GM19324 (cell line): Measurements from ENCODE around the gene PPT2.
"Not testable (repeated sequence)": the region's sequence is repeated elsewhere in the genome, so short reads cannot be mapped to it uniquely, and the experiment has no call there.

Source experiments
- ATAC-seq: cut with Tn5 transposase; IDR thresholded peaks from one replicate; pipeline ENCODE4 v1.9.1; 2021; ENCODE audit warnings: mild to moderate bottlenecking, moderate library complexity; ENCODE audit not compliant: unreplicated experiment, low FRiP score

PPT2 gene

DNA sequence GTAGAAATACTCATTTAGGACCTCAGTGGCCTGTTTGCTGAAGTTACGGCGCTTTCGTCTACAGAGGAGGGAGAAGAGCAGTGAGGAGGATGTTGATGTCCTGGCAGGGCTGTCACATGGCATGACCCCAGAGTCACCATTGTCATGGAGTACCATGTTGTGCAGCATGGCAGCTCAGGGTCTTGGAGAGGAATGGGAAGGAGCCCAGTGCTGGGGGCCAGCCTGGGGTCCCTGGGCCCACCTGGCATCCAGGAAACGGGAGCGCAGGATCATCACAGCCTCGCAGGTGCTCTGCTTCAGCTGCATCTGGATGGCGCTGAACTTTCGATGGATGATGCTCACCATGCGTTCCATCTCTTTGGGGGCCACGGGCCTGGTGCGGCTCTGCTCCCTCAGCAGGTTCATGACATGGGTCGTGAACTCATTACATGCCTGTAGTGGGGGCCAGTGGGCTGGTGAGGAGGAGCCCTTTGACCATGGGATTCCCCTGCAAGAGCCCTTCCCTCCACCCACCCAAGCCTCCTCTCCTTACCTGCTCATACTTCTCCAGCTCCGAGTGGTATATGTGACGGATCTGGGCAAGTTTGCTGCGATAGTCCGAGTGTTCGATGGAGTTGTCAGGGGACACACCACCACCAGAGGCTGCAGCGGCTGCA lies 33.9 kb downstream of the PPT2 start:
- ATAC-seq = not testable (repeated sequence)

DNA sequence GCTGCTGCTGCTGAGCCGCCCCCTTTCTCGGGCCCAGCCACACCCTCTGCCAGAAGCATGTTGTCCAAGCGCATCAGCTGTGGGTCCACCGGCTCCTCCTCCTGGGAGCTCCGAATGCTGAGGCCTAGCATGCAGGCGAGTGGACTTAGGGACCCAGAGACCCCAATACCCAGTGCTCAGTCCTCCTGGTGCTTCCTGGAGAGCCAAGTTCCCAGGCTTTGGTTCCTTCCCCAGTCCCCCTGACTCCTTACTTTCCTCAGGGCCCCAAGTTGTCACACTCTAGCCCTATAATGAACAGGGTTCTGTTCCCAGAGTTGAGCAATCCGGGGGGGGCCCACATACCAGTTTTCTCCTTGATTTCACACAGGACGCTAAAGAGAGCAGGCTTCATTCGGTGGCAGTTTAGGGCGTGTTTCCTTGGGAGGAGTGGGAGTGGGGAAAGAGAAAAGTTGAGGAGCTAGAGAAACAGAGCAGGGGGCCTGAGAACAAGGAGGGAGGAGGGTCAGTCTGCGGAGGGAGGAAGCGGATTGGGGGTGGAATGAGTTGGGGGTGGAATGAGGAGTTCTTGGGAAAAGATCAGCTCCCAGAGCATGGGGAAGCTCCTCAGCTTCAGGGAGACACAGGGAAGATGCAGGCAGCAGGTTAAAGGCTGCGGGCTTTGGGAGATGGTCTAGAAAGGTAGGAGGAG lies 34.6 kb downstream of the PPT2 start:
- no peak for ATAC-seq

- no peak for ATAC-seq
These were observed 35.3 kb downstream of the PPT2 start for GRCh38 chr6:32189069-32189741.

DNA sequence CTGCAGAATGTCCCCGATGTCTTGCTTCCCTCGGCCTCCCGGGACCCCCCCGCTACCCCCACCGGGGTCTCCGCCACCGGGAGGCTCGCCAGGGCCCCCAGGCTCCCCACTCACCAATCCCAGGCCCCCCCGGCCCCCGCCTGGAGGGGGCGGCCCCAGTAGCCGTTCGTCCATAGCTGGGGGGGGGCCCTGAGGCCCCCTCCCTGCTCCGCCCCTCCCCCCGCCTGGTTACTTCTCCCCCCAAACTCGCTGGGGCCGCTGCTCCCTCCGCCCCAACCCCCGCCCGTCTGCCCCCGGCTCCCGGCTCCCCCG lies 35.8 kb downstream of the PPT2 start:
- ATAC-seq = no peak

GRCh38 chr6:32190054-32190851 lies 36.3 kb downstream of the PPT2 start, which contains the start of gene PBX2:
Gene PBX2, minus strand, starts transcription at chr6:32190202. Its CDS starts 287 bp downstream, at chr6:32189915.
- ATAC-seq = peak; percentile 52

DNA sequence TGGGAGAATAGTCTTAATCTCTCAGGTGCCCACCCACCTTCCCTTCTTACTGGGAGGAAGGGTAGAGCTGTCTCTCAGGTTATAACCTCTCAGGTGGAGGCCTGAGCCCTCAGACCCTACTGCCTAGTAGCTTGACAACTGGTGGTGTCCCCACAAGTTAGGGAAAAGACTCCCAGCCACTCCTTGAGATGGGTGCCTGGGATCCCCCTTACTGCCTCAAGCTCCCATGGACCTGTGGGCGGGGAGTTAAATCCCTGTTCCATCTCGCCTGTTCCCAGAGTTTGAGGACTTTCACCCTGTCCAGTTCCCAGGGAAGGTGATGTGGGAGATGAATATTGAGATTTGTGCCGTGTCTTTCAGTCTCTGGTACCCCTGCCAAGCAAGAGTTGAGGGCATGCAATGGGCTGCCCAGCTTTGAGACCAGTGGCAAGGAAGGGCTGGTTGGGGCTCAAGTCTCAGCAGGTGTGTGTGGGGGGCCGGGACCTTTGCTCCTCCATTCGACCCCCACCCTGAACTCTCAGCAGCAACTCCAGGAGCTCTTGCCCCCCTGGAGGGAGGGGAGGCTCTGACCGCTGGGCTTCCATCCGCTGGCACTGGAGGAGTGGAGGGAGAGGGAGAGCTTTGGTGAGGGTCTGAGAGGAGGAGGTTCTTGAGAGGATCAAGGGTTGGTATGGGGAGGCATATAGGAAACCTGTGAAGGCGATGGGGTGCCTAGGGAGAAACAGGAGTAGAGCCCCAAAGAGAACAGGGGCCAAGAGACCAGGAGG lies 37.2 kb downstream of the PPT2 start:
- ATAC-seq = no peak

DNA sequence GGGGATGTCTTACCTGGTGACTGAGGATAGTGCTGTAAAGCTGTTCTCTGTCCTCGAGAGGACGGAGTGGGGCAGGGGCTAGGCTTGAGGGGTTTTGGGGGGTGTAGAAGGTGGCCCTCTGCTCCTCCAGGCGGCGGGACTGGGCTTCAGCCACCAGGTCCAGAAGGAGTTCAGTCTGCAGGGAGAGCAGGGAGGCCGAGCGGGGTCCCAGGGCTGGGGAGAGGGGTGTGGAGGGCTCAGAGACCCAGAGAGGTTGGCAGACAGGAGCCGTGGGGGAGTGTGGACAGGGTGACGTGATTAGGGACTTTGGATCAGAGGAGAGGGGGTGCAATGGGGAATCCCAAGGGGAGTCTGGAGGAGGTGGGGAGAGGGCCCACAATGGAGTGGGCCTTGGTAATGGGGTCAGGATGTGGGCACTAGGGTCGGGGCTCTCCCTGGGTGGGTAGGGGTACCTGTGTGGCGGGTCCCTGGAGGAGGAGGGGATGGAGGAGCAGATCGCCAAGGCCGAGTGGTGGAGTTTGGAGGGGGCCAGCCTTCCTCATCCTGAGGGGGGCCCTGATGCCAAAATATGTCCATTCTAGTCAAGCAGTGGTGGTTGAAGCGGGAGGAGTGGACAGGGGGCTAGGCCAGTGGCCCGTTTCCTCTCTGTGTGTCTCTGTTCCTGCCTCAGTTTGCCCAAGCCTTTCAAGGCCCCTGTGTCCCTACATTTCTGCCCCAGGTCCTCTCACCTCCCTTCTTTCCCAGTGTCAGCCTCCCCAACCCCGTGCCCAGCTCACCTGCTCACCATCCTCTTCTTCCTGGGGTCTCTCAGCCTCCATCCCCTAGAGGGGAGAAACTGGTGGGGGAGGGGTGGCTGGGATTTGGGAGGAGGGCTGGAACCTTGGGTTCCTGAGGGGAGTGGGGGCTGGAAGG lies 38.0 kb downstream of the PPT2 start:
- no peak for ATAC-seq

DNA sequence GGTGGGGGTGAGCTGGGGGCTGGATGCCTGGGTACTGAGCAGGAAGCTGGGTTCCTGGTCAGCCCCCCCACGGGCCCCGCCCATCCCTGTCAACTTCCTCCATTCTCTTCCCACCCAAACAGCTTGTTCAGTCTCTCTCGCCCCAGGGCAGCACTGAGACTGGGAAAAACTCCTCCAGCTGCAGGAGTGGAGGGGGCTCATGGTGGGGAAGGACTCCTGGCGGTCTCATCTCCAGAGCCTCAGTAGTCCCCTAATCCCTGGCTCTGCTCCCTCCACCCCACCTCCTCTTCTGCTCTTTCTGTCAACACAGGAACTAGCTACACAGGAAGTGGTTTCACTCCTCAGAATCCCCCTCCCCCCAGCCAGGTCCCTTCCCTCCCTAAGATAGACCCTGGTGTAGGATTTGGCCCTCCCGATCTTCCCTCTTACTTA lies 38.7 kb downstream of the PPT2 start, which contains the start of gene GPSM3:
Gene GPSM3 (minus strand): TSS at position 36 of the 432 bp plus-strand sequence. CDS start 130 bp downstream, outside the sequence.
- no peak for ATAC-seq

DNA sequence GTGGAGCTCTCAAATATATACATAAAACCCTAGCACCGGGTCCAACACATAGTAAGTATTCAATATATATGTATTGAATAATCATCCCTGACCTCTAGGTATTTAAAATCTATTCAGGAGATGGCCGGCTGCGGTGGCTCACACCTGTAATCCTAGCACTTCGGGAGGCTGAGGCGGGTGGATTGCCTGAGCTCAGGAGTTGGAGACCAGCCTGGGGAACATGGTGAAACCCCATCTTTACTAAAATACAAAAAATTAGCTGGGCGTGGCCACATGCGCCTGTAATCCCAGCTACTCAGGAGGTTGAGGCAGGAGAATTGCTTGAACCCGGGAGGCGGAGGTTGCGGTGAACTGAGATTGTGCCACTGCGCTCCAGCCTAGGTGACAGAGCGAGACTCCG lies 39.2 kb downstream of the PPT2 start:
- ATAC-seq = not testable (repeated sequence)

DNA sequence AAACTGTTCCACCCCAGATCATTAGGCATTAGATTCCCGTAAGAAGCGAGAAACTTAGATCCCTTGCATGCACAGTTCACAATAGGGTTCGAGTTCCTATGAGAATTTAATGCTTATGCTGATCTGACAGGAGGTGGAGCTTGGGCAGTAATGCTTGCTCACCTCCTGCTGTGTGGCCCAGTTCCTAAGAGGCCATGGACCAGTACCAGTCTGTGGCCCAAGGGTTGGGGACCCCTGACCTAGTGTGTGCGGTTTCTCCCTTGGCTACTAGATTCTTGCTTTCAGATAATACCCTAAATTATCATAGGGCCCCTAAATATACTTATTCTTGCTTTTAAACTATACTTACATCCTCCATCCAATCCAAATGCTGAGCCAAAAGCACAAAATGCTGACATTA lies 40.4 kb downstream of the PPT2 start:
- no peak for ATAC-seq

DNA sequence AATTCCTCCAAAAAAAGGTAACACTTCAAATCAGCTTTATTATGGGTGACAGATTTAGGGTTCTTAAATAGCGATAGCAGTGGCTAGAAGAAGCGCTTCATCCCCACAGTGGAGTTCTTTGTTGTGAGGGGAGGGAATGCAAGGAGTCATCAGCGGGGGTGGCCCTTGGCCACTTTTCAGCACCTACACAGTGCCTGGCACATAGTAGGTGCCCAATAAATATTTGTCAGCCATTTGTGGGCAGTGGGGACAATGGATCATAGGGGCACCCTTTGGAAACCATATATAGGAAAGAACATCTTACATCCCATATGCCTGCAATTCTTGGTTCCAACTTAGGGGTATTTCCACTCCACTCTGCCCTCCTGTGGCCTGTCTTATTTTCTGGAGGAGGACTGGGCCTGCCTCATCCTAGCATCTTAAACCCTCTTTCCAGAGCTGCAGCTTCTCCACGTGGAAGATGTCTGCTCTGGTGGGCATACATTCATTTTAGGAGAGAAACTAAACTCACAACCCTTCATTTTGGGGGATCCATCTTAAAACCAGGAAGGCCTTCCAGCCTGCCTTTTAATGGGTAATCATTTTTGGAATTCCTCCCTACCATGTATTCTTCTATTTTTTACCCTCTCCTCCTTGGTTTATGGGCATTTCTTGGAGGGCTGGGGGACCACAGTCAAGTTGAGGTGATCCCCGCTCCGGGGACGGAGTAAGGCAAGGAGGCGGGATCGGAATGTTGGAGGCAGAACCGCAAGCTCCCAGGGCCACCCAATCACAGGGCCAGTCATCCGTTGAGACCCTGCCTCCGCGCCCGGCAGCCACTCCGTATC lies 41.1 kb downstream of the PPT2 start:
- ATAC-seq = peak; percentile 85

DNA sequence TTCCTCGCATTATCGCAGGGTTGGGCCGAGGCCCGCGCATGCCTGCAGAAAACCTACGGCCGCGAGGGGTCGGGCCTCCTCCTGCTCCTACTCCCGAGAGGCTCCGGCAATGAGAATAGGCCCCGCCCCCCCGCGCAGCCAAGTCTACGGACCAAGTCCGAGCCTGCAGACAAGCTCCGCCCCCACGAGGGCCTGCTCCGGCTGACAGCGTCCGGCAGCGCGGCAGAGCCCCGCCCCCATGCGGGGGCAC lies 41.6 kb downstream of the PPT2 start:
- ATAC-seq = no peak

- peak; percentile 85 for ATAC-seq
These were observed 42.2 kb downstream of the PPT2 start for GRCh38 chr6:32195902-32196681.

DNA sequence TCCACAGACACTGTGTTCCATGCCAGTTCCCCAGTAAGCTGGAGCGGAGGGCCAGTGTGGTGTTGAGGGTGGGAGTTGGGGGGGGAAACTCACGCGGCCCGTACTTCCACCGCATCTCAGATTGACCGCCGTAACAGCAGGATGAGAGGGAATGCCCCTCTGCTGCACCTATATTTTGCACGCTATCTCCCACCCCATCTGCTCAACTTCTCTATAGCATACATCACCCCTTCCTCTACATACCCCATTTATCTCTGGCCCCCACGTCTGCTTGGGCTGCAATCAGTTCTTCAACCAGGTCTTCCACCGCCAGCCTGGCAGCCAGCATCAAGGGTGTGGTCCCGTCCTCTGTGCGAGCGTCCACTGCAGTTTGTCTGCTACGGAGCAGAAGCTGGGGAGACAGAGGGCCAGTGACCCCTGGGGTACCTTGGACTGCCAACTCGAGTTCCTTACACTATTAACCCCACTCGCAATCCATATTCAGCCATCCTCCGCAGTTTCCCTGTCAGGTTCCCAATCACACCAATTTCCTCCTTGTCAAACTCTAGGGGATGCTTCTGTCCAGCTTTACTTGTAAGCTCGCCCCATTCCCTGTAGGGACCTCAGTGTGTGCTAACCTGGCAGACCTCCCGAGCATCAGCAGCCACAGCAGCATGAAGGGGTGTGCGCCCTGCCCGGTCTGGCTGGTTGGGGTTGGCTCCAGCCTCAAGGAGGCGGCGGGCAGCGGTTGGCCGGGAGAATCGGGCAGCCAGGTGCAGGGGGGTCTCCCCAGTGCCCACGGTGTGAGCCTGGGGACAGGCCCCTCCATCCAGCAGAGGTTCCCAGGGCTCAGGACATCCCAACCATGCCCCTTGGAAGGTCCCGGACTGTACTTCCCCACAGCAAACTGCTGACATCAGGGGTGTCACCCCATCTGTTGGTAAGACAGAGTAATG lies 43.0 kb downstream of the PPT2 start:
- ATAC-seq = no peak

DNA sequence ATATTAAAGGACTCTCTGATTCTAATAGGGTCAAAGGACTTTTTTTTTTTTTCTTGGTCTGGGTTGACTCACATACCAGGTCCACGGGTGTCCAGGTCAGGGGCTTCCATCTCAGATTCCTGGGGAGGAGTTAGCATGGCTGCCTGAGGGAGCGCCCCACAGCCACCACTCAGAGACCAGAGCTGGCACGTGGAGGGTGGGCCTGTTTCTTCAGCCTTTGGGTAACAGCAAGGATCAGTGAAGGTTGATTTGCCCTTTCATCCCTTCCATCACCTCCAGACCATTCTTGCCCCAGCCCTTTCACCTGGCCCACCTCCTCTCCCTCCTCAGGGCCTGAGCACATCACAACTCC lies 44.4 kb downstream of the PPT2 start:
- ATAC-seq = no peak

DNA sequence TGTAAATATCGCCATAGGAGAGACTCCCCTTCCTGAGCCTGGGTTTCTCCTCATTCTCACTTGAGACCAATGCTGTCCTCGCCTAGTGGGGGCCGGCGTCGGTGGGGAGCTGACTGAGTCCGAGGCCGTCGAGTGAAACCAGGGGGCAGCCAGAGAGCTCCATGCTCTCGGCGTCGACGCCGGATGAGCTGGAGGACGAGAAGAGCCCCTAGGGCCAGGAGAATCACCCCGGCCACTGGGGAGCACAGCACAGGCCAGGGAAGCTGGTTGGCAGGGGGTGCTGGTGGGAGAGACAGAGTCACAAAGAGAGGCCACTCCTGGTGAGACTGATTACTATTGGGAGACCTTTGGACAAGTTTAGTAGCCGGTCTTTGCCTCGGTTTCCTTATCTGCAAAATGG lies 44.9 kb downstream of the PPT2 start:
- ATAC-seq = no peak
